HL-60 (cell line): ENCODE measurements around the gene DHX36.

Experiments used
- DNase-seq, 2 experiments: peaks; one replicate each; pipeline ENCODE4 v3.0.0-alpha.2; 2010 to 2020; ENCODE audit warnings: low read depth in 1 of 2, low spot score in 1 of 2
- H3K27ac ChIP-seq: fragments of 250-450 bp; sonication (Bioruptor Pico); replicated peaks from 2 replicates; pipeline ENCODE4 v1.5.1; 2020; ENCODE audit warnings: mild to moderate bottlenecking, moderate library complexity
- H3K27me3 ChIP-seq: fragments of 250-450 bp; sonication (Bioruptor Pico); 2 replicates; pipeline ENCODE4 v1.5.1; 2021; ENCODE audit warnings: mild to moderate bottlenecking, moderate library complexity; ENCODE audit not compliant: insufficient read depth, poor library complexity, severe bottlenecking
- H3K4me3 ChIP-seq: replicated peaks from 2 replicates; pipeline ENCODE4 v1.5.1; 2011; ENCODE audit warnings: mild to moderate bottlenecking, control low read depth, low read length; ENCODE audit not compliant: insufficient read depth
- GABPA ChIP-seq: IDR thresholded peaks from 2 replicates; pipeline ENCODE4 v1.6.1; 2012; ENCODE audit warnings: low read depth
- POLR2AphosphoS5 ChIP-seq: IDR thresholded peaks from 2 replicates; pipeline ENCODE4 v1.6.1; 2012; ENCODE audit warnings: low read depth
- SPI1 ChIP-seq: IDR thresholded peaks from 2 replicates; pipeline ENCODE4 v1.6.1; 2012; ENCODE audit warnings: low read depth, mild to moderate bottlenecking, borderline replicate concordance
- TF ChIP-seq, protein P1 (sequence below): IDR thresholded peaks from 2 replicates; pipeline ENCODE4 v1.6.1; 2012; ENCODE audit warnings: low read depth; ENCODE audit not compliant: insufficient replicate concordance
- TF ChIP-seq, protein P2 (sequence below): IDR thresholded peaks from one replicate; pipeline ENCODE4 v1.5.1; 2011; ENCODE audit warnings: low read length, control low read depth, inconsistent platforms; ENCODE audit not compliant: insufficient read depth

Gene DHX36

DNA sequence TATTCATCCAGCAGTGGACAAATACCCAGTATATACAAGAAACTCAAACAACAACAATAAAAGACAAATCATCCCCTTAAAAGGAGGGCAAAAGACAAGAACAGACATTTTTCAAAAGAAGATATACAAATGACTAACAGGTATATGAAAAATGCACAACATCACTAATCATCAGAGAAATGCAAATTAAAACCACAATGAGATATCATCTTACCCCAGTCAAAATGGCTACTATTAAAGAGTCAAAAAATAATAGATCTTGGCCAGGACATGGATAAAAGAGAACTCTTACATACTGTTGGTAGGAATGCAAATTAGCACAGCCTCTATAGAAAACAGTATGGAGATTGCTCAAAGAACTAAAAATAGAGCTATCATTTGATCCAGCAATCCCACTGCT is 16.9 kb downstream of the DHX36 start:
- no peak overlapping the region for H3K4me3 ChIP-seq
- DNase-seq, result no peak
- TF ChIP-seq SPI1, result no peak
- no peak overlapping the region for H3K27ac ChIP-seq
- H3K27me3 ChIP-seq, result no peaks in the 10 kb centered on the region

DNA sequence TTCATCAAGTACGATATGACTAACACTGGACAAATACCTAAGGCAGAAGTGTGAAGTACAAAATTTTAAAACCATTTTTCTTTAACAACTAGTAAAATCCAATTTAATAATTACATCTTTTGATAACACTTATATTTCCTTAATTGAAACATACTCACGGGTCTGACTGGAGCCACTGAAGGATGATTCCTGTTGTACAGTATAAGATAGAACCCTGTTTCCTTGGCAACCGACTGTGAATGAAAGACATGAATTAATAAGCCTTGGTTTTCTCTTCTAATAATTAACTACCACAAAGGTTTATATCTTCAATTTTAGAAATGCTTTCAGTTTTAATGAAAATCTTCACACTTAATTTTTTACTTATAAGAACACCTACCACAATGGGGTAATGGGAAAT is 19.4 kb downstream of the DHX36 start:
- H3K27me3 ChIP-seq, result no peaks in the 10 kb centered on the region

DNA sequence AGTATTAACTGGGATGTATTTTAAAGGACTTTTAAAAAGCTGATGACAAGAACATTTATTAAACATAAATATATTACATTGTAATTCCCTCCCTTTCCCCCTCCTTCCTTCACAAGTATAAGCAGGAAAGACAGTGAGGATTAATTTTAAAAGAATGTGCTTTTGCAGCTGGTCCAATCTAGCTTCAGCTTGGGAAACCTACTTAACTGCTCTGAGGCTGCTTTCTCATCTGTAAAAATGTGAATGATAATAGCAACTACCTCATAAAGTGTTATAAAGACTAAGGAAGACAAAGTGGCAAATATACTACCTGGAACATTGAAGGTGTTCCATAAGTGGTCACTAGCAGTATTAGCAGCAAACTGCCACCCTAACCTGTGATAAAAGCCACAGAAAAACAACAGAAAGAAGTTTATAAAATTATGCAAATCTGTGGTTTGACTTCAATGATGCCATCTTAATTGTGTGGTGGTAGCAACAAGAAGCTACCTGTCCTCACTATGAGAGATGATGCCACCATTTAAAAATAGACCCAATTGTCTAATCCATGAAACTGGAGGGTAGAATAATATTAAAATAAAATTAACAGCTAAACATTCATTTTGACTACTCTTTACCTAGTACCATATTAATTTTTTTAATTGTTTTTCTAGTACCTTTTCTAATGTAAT is 20.0 kb downstream of the DHX36 start:
- H3K4me3 ChIP-seq, result no peak overlapping the region
- TF ChIP-seq, protein P1, sequence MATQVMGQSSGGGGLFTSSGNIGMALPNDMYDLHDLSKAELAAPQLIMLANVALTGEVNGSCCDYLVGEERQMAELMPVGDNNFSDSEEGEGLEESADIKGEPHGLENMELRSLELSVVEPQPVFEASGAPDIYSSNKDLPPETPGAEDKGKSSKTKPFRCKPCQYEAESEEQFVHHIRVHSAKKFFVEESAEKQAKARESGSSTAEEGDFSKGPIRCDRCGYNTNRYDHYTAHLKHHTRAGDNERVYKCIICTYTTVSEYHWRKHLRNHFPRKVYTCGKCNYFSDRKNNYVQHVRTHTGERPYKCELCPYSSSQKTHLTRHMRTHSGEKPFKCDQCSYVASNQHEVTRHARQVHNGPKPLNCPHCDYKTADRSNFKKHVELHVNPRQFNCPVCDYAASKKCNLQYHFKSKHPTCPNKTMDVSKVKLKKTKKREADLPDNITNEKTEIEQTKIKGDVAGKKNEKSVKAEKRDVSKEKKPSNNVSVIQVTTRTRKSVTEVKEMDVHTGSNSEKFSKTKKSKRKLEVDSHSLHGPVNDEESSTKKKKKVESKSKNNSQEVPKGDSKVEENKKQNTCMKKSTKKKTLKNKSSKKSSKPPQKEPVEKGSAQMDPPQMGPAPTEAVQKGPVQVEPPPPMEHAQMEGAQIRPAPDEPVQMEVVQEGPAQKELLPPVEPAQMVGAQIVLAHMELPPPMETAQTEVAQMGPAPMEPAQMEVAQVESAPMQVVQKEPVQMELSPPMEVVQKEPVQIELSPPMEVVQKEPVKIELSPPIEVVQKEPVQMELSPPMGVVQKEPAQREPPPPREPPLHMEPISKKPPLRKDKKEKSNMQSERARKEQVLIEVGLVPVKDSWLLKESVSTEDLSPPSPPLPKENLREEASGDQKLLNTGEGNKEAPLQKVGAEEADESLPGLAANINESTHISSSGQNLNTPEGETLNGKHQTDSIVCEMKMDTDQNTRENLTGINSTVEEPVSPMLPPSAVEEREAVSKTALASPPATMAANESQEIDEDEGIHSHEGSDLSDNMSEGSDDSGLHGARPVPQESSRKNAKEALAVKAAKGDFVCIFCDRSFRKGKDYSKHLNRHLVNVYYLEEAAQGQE, result no peak
- TF ChIP-seq, protein P2, sequence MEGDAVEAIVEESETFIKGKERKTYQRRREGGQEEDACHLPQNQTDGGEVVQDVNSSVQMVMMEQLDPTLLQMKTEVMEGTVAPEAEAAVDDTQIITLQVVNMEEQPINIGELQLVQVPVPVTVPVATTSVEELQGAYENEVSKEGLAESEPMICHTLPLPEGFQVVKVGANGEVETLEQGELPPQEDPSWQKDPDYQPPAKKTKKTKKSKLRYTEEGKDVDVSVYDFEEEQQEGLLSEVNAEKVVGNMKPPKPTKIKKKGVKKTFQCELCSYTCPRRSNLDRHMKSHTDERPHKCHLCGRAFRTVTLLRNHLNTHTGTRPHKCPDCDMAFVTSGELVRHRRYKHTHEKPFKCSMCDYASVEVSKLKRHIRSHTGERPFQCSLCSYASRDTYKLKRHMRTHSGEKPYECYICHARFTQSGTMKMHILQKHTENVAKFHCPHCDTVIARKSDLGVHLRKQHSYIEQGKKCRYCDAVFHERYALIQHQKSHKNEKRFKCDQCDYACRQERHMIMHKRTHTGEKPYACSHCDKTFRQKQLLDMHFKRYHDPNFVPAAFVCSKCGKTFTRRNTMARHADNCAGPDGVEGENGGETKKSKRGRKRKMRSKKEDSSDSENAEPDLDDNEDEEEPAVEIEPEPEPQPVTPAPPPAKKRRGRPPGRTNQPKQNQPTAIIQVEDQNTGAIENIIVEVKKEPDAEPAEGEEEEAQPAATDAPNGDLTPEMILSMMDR, result no peak
- TF ChIP-seq POLR2AphosphoS5, result no peak
- no peak for TF ChIP-seq GABPA
- TF ChIP-seq SPI1, result no peak
- DNase-seq, result no peak
- no peaks in the 10 kb centered on the region for H3K27me3 ChIP-seq
- H3K27ac ChIP-seq, result no peak overlapping the region

More for the DNA sequence above, 19.4 kb downstream of the DHX36 start:
- TF ChIP-seq GABPA (no peak), SPI1 (no peak), POLR2AphosphoS5 (no peak)
- TF ChIP-seq, protein P2, result no peak
- TF ChIP-seq, protein P1, result no peak
- DNase-seq, result no peak
- Histone ChIP-seq H3K27ac (no peak overlapping the region), H3K4me3 (no peak overlapping the region)

DNA sequence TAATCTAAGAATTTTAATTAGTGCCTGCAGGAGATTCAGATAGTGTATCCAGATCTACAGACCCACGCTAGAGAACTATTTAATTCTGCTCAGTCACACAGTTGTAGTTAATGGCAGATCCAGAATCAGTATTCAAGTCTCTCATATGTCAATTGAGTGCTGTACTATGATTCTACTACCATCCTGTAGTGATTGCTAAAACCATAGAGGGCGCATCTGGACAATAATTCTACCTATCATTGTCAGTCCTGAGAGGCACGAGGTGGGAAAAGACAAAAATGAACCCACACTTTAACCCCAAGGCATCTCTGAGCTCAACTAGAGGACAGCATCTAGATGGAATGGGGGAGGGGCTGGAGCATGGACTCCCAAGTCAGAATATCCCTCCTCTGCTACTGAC is 22.7 kb downstream of the DHX36 start:
- Histone ChIP-seq H3K4me3 (no peak overlapping the region), H3K27ac (no peak overlapping the region), H3K27me3 (no peaks in the 10 kb centered on the region)
- TF ChIP-seq, protein P2, result no peak
- no peak for TF ChIP-seq GABPA
- TF ChIP-seq SPI1, result no peak
- TF ChIP-seq, protein P1, result no peak
- no peak for TF ChIP-seq POLR2AphosphoS5
- no peak for DNase-seq
